Activated CD4-positive, alpha-beta T cell treated with anti-CD3 and anti-CD28 coated beads, Interleukin-10, Interleukin-2, amounts not matched to agents 100 ng/mL and 50 ng/mL, durations not matched to agents 16 hours and 8 hours (primary cell): ENCODE measurements around the gene ADAMTS13.
A peak's percentile ranks its signal among the peaks of the same experiment; 100 is the strongest.

ENCODE experiments used
- DNase-seq: peaks from one replicate; pipeline ENCODE4 v3.0.0-alpha.2; 2020

ADAMTS13 gene

DNA sequence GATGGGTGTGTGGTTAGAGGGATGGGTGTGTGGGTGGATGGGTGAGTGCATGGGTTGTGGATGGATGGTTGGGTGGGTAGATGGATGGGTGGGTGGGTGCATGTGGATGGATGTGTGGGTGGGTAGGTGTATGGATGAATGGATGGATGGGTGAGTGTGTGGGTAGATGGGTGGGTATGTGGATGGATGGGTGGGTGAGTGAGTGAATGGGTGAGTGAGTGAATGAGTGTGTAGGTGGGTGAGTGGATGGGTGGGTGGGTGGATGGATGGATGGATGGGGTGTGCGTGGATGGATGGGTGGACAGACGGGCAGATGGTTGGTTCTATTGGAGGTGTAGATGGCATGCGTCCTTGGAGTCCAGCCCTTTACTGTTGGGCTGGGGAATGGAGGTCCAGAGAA, 28.8 kb upstream of the ADAMTS13 start:
- no peak for DNase-seq

DNA sequence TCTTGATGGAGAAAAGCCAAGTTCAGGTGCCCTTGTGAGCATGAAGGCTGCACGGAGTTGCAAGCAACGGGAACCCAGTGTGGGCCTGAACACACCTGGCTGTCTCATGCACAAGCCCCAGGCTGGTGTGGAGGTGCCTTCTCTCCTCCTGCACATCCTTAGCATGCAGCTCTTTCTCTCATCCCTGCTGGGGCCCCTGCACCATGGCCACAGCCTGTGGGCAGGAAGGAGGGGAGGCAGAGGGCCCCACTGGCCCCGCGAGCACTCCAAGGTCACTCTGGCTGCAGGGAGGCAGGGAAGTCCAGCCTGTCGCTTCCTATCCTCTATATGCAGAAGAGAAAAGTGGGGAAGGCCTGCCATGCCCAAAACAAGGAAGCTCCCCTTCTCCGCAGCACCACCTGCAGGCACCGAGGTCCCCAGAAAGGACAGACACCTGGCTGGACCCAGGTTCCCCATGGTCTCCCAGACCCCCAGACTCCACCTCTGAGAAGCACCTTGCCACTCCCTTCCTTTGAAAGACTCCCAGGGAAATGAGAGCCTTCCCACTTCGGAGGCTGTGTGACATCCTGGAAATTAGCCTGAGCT, 27.4 kb upstream of the ADAMTS13 start:
- DNase-seq: no peak

DNA sequence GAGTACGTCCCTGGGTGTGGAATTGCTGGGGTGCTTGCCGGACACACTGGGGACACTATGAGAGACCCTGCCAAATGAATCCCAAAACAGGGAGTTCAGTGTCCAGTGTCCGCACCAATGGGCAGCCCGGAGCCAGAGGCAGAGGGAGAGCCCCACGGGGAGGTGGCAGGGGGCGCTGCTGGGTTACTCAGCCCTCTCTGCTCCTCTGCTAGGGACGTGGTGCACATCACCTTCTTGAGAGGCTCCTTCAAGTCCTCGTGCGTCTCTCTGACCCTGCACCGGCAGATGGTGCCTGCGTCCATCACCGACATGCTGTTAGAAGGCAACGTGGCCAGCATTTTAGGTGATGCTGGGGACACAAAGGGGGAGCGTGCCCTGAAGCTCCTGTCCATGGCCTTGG, 25.2 kb upstream of the ADAMTS13 start:
- DNase-seq: no peak

DNA sequence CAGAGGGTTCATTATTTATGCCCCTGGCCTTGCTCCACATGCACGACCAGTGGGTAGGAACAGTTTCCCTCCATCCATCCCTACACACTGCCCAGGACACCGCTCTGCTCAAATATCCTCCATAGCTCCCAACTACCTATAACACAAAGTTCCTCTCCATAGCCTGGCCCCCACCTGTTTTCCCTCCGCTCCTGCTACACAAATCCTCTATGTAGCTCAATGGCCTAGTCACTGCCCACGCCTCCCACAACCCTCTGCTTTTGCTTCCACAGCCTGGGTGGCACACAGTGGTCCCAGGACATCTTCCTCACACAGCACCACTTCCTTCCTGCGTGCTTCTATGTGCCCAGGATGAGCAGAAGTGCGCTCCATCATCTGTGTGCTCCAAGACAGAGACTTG, 24.8 kb upstream of the ADAMTS13 start:
- DNase-seq: no peak

DNA sequence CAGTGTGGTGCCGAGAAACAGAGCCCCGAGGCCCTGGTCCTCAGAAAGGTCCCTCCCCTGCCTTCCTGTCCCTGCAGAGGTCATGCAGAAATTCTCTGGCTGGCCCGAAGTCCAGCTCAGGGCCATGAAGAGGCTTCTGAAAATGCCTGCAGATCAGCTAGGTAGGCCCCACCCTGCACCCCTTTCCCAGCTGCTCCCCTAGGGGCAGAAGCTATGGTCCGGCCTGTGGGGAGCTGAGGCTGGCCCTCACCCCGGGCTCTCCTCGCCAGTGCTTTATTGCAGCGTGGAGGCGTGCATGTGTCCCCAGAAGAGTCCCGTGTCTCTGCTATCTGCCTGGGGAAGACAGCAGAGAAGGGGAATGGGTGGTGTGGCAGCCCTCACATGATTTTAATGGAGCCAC, 24.3 kb upstream of the ADAMTS13 start:
- no peak for DNase-seq

DNA sequence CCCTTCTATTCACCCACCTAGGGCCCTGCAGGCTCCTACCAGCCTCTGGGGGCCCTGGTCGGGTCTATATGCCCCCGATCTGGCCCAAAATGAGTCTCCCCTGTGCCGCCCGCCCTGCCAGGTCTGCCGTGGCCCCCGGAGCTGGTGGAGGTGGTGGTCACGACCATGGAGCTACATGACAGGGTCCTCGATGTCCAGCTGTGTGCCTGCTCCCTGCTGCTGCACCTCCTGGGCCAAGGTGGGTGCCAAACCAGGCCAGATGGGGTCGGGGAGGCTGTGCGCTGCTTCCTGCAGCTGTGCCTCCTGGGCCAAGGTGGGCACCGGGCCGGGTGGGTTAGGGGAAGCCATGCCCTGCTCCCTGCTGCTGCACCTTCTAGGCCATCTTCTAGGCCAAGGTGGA, 21.9 kb upstream of the ADAMTS13 start:
- DNase-seq: no peak

DNA sequence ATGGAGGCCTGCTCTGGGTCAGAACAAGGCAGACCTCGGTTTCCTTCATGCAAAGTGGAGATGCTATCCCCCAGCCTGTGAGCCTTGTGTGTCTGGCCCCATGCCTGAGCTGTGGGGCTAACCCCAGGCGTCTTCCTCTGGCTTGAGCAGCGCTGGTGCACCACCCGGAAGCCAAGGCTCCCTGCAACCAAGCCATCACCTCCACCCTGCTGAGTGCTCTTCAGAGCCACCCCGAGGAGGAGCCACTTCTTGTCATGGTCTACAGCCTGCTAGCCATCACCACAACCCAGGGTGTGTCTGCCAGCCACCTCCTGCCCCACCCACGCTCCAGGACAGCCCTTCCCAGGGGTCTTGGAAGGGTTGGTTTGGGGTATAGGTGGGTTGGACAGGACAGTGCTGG, 20.6 kb upstream of the ADAMTS13 start:
- no peak for DNase-seq

DNA sequence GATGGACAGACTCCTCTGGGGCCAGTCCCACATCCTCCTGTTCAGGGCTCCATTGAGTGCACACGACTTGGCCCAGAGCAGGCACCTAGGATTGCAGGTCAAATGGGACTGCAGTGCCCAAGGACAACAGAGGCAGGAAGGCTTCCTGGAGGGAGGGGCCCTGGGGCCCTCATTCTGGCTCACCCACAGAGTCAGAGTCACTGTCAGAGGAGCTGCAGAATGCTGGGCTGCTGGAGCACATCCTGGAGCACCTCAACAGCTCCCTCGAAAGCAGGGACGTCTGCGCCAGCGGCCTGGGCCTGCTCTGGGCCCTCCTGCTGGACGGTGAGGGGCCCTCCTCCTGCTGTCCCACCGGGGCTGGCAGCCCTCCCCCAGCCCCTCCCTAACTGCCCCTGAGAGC, 19.5 kb upstream of the ADAMTS13 start:
- no peak for DNase-seq

DNA sequence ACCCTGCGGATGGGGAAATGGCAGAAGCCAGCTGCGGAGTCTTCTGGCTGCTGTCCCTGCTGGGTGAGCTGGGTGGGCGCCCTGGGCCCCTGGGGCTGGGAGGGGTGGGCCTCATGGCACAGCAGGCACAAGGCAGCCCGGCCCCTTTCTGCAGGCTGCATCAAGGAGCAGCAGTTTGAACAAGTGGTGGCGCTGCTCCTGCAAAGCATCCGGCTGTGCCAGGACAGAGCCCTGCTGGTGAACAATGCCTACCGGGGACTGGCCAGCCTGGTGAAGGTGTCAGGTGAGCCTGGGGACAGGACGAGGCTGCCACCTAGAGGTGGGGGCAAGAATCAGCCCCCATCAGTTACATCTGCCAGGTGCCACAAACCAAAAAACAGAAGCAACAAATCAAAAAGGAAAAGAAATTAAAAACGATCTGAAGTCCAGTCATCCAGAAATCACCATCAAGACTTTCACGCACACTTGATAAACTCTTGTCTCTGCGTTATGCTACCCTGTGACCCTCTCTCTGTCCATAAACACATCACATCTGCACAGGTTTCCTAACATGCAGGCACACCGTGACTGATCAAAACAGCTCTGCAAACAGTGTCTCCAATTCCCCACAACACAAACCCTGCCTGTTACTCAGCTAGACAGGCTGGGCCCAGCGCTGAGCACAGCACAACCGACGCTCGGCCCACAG, 18.3 kb upstream of the ADAMTS13 start:
- peak; percentile 68 for DNase-seq

DNA sequence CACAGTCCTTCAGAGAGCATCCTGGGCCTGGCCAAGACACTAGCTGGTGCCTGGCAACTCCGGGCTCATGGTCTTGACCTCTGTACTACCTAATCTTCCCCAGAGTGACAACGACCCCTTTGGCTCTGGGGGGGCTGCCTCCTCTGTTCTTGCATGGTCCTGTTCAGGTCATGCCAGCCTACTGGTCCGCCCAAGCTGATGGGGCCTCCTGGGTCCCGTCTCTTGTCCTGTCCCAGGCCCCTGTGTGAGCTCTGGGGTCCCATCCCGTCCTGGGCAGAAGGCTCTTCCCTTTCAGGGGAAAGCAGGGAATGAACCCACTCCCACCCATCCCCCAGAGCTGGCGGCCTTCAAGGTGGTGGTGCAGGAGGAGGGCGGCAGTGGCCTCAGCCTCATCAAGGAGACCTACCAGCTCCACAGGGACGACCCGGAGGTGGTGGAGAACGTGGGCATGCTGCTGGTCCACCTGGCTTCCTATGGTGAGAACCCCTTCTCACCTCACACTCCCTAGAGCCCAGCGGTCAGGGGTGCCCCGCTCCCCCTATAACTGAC, 17.6 kb upstream of the ADAMTS13 start:
- no peak for DNase-seq

DNA sequence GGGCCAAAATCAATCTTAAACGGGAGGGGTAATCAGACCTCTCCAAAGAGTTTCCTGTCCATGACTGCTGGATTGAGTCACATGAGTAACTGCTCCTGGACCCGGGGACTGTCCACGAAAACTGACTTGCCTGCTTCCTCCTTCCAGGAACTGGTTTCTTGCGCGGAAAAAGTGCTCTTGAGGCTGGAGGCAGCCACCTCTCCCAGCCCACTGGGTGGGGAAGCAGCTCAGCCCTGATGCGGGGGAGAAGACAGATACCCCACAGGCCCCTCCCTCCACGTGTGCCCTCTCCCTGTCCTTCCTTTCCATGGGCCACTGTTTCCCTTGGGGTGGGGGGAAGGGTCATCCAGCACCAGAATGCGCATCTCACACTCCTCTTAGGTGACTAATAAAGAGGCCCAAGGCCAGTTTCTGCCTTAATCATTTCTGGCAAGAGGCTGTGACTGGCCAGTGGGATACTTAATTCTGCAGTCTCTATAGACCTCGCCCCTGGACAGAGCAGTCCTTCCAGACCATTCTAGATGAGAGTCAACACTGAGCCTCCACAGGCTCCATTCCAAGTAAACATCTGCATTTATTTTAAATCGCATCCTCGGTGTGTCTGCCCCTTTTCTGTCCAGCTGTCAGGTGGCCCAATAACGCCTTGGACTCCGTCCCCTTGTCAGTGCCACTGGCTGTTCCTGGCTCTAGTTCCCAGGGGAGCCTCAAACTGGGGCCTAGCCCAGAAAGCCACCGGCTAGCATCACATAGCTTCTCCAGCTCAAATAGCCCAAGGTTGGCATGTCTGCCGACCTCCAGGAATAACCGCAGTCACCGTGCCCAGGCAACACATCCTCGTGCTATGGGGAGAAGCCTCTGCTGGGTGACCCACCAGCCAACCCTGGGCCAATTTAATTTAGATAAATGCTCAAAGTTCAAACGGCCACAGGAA, 16.4 kb upstream of the ADAMTS13 start:
- DNase-seq: no peak

DNA sequence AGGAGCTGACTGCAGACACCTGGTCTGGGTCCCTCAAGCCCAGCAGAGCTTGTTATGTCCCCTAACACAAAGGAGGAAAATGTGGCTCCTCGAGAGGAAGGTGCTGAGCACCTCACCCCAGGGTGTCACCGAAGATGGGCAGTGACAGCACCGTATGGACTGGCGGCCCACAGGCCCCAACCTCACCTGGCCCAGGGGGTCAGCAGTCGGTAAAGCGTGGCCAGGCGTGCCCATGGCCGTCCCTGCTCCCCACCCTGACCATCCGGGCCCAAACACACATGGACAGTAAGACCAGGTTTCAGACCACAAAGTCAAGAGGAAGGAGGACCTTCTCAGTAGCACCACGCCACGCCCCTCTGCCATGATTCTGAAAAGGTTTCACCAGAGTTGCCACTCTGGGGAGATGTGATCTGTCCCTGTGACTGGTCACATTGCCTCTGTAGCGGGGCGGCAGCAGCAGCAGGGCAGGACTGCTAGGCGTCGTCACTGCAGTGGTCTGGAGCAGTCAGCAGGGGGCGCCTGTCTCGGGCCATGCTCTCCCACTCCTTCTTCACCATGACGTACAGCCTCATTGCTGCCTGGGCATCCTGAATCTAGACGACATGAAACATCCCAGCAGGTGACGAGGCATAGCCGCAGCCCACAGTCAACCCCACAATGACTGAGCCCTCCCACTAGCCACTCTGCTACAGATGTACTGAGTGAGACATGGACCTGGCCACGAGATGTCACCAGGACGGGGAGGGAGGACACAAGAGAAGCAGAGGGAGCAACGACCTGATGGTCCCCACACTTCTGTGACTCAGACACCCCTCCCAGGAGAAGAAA, 15.5 kb upstream of the ADAMTS13 start:
- DNase-seq: peak; percentile 89

DNA sequence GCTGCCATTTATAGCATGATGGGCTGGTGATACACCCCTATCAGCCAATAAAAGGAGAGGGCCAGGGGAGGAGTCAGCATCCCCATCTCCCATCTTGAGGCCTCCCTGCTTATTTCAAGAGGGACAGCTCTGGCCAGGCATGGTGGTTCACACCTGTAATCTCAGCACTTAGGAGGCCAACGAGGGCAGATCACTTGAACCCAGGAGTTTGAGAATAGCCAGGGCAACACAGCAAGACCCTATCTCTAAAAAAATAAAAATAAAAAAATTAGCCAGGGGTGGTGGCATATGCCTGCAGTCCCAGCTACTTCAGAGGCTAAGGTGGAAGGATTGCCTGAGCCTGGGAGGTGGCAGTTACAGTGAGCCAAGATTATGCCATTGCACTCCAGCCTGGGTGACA, 14.1 kb upstream of the ADAMTS13 start:
- DNase-seq: no peak

DNA sequence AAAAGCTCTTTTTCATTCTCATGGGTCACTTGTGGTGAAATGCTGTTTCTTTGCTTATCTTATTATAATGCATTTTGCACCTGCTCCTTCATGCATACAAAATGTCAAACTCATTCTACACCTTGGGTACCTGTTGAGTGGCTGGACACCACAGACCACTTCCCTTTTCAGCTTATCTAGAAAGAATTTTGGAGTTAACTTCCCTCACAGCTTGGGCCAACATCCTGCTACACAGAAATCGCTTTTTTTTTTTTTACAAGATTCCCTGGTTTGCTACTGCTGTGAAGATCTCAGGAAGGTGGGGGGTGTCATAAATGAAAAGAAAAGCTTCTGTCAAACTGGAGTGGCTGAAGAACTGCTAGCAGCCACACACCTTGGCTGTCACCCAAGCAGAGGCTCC, 7.0 kb upstream of the ADAMTS13 start:
- no peak for DNase-seq

DNA sequence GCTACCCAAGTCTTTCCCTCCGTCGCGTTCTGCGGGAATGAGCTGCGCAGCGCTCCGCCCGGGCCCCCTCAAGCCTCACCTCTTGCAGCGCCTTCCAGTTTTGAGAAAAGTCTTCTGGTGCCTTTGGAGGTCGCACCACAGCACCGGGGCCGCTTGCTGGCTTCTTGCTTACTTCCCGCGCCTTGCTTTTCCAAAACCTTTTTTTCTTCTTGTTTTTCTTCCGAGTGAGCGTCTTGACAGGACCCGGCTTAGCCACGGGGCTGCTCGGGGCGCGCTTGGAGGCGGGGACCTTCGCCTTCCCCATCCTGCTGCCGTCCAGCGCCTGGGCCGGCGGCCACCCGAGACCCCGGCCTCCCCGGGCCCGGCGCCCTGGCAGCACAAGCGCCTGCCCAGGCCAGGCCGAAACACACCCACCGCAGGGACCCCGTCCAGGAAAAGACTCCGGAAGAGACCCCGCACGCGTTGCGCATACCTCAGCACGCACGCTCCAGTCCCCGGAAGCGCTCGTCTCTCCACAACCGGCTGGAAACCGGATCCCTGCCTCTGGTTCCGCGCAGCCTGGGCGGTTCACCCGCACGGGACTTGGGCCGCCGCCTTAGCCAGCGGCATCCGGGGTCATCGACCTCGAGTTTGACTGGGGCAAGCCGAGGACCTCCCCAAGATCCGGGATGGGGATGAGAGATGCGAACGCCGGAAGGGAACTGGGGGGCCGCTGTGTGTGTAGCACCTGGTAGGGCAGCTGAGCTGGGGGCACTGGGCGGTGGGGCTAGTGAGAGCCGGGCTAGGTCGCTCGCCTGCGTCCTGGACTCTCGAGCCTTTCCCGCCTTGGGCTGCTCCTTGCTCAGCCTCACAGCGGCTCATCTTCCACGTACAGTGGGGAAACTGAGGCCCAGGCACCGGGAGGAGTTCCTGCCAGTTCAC, 4.4 kb upstream of the ADAMTS13 start, which contains the start of gene REXO4:
Gene REXO4, minus strand, starts transcription at position 470 of the 921 bp plus-strand sequence. Its CDS starts 166 bp downstream, at position 304.
- DNase-seq: peak; percentile 96

DNA sequence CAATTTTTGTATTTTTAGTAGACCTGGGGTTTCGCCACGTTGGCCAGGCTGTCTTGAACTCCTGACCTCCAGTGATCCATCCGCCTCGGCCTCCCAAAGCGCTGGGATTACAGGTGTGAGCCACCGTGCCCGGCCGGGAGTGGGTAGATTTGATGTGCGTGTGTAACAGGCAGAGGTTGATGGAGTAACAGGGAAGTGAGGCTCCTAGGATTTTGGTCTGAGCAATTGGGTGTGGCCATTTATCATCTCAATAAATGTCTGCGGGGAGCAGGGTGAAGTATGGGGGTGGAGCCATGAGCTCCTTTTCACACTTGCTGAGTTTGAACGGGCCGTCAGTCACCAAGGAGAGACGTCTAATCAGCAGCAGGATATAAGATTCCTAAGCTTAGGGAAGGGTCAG, 3.2 kb upstream of the ADAMTS13 start:
- no peak for DNase-seq

DNA sequence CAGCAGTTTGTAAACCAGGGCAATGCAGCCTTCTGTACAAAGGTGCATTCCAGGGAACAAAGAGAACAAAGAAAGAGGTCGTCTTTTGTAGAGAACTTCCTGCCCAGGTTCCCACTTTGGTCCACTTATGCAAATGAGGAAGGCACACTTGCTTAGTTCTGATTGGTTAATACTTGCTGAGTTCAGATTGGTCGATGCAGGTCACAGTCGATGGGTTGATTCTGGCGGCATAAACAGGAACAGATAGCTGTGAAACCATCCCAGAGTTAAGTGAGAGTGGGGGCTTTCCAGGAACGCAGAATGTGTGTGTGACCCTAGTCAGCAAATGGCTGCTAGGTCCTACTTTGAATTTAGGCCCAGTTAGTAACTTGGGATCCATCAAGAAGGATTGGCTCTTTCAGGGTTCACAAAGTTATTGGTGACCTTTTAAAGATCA, 1.8 kb upstream of the ADAMTS13 start:
- DNase-seq: peak; percentile 40

DNA sequence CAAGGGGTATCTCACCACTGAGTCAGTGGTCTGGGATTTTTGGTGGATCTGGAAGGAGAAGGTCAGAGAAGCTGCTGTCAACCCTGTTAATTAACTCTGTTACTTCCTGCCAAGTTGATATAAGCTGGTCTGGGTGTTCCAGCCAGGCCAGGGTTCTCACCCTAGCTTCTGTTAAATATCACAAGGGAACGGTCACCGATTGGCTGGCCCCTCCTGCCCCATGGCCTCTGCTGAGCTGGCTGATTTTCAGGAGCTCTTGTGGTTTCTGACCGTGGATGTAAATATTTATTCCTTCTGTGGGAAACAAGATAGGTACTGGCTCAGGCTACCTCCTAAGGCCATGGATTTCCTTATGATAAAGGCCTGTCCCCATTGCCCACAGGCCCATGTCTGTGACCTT, 1.0 kb downstream of the ADAMTS13 start:
- DNase-seq: no peak

DNA sequence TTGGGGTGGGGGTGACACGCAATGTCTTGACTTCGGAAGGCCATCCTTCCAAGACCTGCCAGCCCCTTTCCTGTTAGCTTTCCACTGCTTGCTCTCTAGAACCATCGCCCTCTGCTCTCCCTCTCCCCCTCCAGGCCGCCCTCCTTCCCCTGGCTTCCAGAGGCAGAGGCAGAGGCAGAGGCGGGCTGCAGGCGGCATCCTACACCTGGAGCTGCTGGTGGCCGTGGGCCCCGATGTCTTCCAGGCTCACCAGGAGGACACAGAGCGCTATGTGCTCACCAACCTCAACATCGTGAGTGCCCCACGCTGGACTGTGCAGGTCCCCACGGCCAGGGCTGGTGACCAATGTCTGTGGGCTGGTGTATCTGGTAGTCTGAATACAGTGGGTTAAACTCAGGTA, 2.0 kb downstream of the ADAMTS13 start:
- no peak for DNase-seq

DNA sequence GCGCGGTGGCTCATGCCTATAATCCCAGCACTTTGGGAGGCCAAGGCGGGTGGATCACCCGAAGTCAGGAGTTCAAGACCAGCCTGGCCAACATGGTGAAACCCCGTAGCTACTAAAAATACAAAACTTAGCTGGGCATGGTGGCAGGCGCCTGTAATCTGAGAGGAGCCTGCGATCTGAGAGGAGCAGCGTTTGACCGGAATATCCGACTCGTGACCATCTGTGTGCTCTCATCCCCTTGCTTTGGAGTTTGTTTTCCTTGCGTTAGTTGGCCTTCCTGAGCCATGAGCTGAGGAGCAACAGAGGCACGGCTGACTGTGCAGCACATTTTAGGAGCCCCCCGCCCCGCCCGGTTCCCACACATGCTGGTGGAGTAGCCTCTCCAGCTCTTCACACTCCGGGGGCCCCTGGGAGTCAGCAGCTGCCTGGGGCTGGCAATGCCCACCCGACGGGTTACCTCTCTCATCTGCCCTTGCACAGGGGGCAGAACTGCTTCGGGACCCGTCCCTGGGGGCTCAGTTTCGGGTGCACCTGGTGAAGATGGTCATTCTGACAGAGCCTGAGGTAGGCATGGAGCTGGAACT, 3.0 kb downstream of the ADAMTS13 start:
- DNase-seq: no peak

DNA sequence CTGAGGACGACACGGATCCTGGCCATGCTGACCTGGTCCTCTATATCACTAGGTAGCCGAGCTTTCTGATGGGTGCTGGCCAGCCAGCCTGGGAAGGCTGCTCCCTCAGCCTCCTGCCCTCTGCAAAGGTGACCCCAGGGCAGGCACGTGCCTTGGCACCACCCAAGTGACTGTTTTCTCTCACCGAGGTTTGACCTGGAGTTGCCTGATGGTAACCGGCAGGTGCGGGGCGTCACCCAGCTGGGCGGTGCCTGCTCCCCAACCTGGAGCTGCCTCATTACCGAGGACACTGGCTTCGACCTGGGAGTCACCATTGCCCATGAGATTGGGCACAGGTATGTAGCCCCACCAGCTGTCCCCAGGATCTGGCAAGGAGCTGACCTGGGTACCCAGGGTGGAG, 3.8 kb downstream of the ADAMTS13 start:
- DNase-seq: no peak
